ENCODE measurements around the gene AKT1. TPM values are rescaled to one million over a fixed set of nuclear protein-coding genes. Genes with fewer than 3 reads are reported as not detected.
"Not testable (repeated sequence)": the region's sequence is repeated elsewhere in the genome, so short reads cannot be mapped to it uniquely, and the experiment has no call there.

AKT1 gene
- total RNA-seq, 1 donor from 2014 or later: 141 TPM

GRCh38 chr14:104819361-104819781 is 23.8 kb upstream of the AKT1 start:
- intact Hi-C loops (cut with micrococcal nuclease): no loop called here

DNA sequence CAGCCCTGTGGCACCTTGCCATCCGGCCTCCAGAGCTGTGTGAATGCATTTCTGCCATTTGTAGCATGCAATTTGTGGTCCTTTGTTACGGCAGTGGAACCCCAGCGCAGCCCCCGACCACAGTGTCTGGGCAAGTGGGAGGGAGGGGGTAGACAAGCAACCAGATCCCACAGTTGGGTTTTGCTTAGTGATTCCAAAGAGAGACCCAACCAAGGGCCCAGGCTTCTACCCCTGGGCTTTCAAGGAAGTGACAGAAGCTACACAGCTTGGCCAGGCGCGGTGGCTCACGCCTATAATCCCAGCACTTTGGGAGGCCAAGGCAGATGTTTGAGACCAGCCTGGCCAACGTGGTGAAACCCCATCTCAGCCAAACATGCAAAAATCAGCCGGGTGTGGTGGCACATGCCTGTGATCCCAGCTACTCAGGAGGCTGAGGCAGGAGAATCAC is 23.2 kb upstream of the AKT1 start:
- intact Hi-C loops (cut with micrococcal nuclease): no loop called here

DNA sequence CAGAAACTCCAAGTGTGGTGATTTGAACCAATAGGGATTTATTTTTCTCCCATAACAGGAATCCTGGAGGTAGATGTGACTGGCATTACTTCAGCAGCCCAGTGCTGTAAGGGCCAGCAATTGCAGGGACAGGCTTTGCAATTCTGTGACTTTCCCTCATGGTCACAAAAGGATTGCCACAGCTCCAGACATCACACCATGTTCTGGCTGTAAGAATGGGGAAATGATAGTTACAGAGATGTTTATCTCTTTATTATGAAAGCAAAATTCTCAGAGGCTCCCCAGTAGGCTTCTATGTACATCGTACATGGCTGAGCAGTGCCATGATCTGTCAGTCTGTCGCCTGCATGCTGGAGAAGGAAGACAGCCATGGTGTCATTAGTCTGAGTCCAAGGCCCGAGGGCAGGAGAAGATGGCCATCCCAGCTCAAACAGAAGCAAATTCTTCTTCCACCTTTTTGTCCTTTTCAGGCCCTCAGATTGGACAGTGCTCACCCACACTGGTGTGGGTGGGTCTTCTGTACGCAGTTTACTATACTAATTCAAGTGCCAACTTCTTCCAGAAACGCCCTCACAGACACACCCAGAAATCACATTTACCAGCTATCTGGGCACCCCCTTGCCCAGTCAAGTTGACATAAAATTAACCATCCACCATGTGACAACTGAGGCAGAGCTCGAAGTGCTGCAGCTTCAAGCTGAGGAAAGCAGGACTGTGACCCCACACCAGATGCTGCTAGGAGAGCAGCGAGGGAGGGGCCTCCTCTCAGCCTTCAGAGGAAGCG is 22.6 kb upstream of the AKT1 start:
- intact Hi-C loops (cut with micrococcal nuclease): no loop called here

- intact Hi-C loops (cut with micrococcal nuclease): no loop called here
Measured at GRCh38 chr14:104816616-104816884, 21.0 kb upstream of the AKT1 start.

- intact Hi-C loops (cut with micrococcal nuclease): not testable (repeated sequence)
Measured at GRCh38 chr14:104814701-104815100, 19.2 kb upstream of the AKT1 start.

DNA sequence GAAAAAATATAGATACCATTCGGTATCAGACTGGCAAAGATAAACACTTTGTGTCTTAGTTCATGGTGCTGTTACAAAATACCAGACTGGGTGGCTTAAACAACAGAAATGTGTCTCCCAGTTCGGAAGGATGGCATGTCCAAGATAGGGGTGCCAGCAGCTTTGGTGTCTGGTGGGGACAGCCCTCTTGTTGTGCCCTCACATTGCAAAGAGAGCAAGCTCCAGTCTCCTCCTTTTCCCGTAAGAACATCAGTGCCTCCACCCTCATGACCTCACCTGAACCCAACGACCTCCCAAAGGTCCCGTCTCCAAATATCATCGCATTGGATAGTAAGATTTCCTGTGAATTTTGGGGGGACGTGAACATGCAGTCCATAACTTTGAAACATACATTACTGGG is 17.7 kb upstream of the AKT1 start:
- intact Hi-C loops (cut with micrococcal nuclease): no loop called here

- intact Hi-C loops (cut with micrococcal nuclease): no loop called here
Measured at GRCh38 chr14:104810316-104810715, 14.8 kb upstream of the AKT1 start.

- intact Hi-C loops (cut with micrococcal nuclease): no loop called here
Measured at GRCh38 chr14:104808456-104808855, 12.9 kb upstream of the AKT1 start.

DNA sequence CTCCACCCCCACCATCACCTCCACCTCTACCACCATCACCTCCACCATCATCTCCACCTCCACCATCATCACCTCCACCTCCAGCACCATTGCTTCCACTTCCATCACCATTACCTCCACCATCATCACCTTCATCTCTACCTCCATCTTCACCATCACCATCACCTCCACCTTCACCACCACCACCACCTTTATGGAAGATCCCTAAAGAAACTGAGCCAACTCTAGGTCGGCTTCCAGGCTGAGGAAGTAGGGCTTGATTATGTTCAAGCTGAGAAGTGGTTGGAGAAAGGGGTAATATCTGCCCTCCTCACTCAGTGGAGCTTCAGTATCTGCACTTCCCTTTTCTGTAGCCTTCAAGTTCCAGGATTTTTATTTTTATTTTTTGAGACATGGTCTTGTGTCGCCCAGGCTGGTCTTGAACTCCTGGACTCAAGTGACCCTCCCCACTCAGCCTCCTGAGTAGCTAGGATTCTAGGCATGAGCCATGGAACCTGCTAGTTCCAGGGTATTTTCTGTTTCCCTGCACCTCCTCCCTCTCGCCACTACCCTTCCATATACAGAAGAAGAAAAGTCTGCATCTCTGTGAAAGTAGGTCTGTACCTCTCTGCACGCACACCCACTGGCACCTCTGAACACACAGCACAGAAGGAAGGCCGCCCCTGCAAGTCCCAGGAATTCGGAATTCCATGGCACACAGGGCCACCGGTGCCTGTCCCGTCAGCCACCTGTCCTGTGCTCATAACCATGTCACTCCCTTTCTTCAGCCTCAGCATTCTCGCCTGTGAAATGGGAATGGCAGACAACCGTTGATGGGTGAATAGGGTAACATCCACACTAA is 11.3 kb upstream of the AKT1 start:
- intact Hi-C loops (cut with micrococcal nuclease): no loop called here

DNA sequence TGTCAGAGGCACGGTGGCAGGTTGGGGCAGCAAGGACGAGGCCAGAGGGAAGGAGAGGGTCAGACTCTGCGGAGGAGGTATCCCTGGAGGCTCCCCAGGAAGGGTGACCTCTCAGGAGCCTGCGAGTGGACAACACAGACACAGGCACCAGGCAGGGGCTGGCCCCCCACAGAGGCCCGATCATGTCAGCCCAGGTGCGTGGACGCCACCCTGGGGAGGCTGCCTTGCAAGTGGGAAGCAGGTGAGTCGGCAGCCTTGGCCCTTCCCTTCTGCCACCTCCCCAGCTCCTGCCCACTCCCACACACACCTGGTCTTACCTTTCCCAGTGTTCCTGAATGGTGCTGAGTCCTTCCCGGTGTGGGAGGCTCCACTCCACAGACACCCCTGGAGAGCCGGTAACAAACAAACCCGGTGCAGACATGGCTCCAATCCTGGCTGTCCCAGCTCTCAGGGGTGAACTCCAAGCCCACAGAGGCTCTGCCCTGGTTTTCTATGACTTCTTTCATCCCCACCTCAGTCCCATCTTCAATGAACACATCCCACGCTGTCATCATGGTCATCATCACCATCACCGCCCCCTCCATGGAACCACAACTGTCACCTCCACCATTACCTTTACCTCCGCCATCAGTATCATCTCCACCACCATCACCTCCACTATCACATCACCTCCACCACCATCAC is 10.5 kb upstream of the AKT1 start:
- intact Hi-C loops (cut with micrococcal nuclease): no loop called here

DNA sequence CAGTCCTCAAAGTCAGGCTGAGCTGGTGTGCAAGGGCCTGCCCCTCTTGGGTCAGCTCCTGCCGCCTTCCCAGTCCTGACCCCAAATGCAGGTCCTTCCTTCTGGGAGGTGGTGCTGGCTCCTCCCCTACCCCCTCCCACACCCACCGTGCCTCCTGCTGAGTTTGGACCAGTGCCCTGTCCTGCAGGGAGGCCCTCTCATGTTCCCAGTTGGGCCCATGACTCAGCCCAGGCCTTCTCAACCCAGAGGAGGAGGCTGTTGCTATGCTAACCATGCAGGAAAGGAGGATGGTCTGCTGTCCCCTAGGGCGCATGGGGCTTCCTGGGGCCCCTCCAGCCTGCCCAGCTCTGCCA is 9.8 kb upstream of the AKT1 start:
- intact Hi-C loops (cut with micrococcal nuclease): no loop called here

GRCh38 chr14:104804481-104805325 is 9.2 kb upstream of the AKT1 start:
- intact Hi-C loops (cut with micrococcal nuclease): no loop called here

DNA sequence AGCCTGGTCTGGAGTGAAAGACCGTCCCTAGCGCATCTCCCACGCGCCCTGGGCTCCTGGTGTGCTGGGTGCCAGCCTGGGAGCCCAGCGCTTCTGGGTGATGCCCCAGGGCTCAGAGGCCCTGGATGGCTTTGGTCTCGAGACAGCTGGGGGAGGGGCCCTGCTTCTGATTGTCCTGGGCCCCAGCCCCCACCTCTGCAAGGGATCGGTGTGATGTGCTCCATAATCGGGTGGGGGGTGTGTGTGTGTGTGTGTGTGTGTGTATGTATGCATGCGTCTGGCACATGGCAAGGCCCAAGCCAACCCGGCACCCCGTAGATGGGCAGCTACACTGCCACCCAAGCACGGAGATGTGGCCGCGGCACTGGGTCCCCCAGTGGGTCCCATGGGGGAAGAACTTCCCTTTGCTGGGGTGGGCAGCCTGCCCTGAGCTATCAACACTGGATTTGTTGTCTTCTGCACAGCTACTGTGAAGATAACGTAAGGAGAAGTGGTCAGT is 8.4 kb upstream of the AKT1 start:
- intact Hi-C loops (cut with micrococcal nuclease): no loop called here

DNA sequence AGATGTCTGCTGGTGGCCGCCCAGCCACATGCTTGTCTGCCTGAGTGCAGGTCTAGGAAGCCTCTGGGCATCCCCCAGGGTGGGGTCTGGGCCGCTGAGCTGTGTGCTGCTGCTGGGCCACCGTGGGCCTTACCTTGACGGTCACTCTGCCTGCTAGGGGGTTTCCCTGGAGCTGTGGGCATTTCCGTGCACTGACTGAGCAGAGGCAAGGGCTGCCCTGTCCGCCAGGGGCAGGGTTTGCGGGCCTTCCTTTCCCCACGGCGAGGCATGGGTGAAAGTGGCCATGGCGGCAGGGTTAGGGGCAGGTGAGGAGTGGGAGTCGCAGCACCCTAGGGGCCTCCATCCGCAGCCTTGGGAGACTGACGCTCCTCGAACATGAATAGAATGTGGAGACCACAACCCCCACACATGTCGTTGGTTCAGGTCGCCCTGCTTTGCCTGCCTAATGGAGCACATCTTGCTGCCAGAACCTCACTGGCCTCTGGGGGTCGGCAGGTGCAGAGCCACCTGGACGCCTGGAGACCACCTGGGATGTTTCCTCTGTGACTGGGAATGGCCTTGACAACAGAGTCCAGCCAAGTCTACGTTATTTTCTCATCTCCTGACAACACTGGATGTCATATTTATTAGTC is 7.8 kb upstream of the AKT1 start:
- intact Hi-C loops (cut with micrococcal nuclease): no loop called here

DNA sequence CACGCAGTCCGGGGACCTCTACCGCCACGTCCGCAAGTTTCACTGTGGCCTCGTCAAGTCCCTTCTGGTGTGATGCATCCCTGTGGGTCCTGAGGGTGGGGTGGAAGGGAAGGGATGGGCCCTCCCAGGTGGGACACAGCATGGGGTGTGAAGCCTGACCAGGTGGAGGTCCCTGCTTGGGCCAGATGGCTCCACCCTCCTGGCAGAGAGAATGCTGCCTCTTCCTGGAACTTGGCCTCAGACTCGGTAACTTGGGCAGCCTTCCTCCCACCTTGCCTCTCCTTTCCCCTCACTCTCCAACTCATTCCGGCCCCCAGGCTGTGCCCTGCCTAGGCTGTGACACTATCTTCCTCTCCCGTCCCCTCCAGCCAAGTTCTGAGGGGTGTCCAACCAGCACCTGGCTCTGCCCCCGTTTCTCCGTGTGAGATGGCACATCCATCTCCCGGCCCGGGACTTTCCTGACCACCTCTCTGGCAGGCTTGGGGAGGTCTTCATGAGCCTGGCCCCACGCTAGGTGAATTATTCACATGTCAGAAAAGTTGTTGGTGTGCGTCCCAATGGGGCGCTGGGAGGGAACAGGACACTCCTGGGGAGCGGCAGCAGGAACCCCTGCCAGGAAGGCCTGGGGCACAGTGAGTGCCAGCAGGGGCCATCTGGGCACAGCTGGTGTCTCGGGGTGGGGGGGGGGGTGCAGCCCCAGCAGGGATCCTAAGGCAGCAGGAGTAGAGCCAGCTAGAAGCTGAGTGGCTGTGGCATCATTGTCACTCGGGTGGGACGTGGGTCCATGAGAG is 7.0 kb upstream of the AKT1 start:
- intact Hi-C loops (cut with micrococcal nuclease): no loop called here

DNA sequence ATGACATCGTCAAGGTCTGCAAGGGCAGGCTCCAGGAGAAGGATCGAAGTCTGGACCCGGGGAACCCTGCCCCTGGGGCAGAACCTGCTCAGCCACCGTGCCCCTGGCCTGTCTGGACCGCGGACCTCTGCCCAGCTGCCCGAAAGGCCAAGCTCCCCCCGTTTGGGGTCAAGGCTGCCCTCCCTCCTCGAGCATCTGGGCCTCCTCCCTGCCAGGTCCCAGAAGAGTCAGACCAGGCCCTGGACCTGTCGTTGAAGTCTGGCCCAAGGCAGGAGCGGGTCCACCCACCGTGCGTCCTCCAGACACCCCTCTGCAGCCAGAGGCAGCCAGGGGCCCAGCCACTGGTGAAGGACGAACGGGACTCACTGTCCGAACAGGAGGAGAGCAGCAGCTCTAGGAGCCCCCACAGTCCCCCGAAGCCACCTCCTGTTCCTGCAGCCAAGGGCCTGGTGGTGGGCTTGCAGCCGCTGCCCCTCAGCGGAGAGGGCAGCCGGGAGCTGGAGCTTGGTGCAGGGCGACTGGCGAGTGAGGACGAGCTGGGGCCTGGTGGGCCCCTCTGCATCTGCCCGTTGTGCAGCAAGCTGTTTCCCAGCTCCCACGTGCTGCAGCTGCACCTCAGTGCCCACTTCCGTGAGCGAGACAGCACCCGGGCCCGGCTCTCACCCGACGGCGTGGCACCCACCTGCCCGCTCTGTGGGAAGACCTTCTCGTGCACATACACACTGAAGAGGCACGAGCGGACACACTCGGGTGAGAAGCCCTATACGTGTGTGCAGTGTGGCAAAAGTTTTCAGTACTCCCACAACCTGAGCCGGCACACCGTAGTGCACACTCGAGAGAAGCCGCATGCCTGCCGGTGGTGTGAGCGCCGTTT is 6.2 kb upstream of the AKT1 start:
- intact Hi-C loops (cut with micrococcal nuclease): loop anchor here (2.0 kb wide), 1 partner anchor 33 kb away; no protein-coding TSS in a partner anchor

GRCh38 chr14:104800771-104801519 is 5.4 kb upstream of the AKT1 start, which contains the start of gene ZBTB42:
Gene ZBTB42, plus strand, starts transcription at chr14:104801101. Its CDS starts 97 bp downstream, at chr14:104801198.
- intact Hi-C loops (cut with micrococcal nuclease): loop anchor here (1.0 to 2.0 kb wide), 3 partner anchors 25 to 48 kb away; partner anchors contain the start of gene SIVA1

Measured in T-helper 2 cell treated with Interferon-gamma antibody and Interleukin-4, amounts not matched to agents 100 ng/mL and 5 ng/mL, for 36 hours (primary cell).